SK-N-SH (cell line): ENCODE measurements around the gene OR51V1. TPM values are rescaled to one million over a fixed set of nuclear protein-coding genes. Genes with fewer than 3 reads are reported as not detected.

Experiments
- CTCF ChIA-PET: fragments of 300-600, 350-600 bp; formaldehyde crosslinking; extraction: SDS; loops from one replicate; lab custom pipeline; 2021; lab: Yijun Ruan, JAX
- POLR2A ChIA-PET: fragments of 350-600 bp; sonication (Branson Sonifier 250); formaldehyde crosslinking; extraction: SDS; loops from one replicate; lab custom pipeline; 2020; ENCODE audit warnings: antibody characterized with exemption, inconsistent platforms; lab: Yijun Ruan, JAX
- DNase-seq: peaks from one replicate; pipeline ENCODE4 v3.0.0; 2012
- H2AFZ ChIP-seq: fragments of 200-600 bp; sonication (generic); 2 replicates; pipeline ENCODE4 v1.8.1; 2016; ENCODE audit warnings: antibody characterized with exemption, mild to moderate bottlenecking, low read depth
- H3F3A ChIP-seq: fragments of 200-600 bp; sonication (generic); replicated peaks from 2 replicates; pipeline ENCODE3; 2016; ENCODE audit warnings: antibody characterized with exemption, mild to moderate bottlenecking; ENCODE audit not compliant: insufficient read depth
- H3K27ac ChIP-seq, 2 experiments: fragments of 200-500 bp in 1 of 2; fragments of 200-600 bp in 1 of 2; sonication (Bioruptor generic) in 1 of 2; sonication (generic), shearing (Covaris generic) in 1 of 2; 2 replicates each; pipeline versions ENCODE4 v1.5.1 to v1.6.1; 2014 to 2016; ENCODE audit warnings: low read depth in 2 of 2, inconsistent platforms in 1 of 2, low read length in 1 of 2, mild to moderate bottlenecking in 1 of 2, mixed read lengths in 1 of 2
- H3K27me3 ChIP-seq: fragments of 200-600 bp; sonication (generic), shearing (Covaris generic); 2 replicates; pipeline ENCODE4 v1.6.1; 2016; ENCODE audit warnings: mixed run types; ENCODE audit not compliant: insufficient read depth
- H3K36me3 ChIP-seq, 2 experiments: fragments of 200-500 bp in 1 of 2; fragments of 200-600 bp in 1 of 2; sonication (Bioruptor generic) in 1 of 2; sonication (generic) in 1 of 2; replicated peaks in 1 of 2; 2 replicates each; pipeline versions ENCODE3 to v1.5.1; 2014 to 2016; ENCODE audit warnings: low read length in 1 of 2, mild to moderate bottlenecking in 1 of 2; ENCODE audit not compliant: insufficient read depth in 2 of 2, control insufficient read depth in 1 of 2
- H3K4me1 ChIP-seq, 2 experiments: fragments of 200-500 bp in 1 of 2; fragments of 200-600 bp in 1 of 2; sonication (Bioruptor generic) in 1 of 2; sonication (generic), shearing (Covaris generic) in 1 of 2; 2 replicates each; pipeline versions ENCODE4 v1.5.1 to v1.6.1; 2014 to 2016; ENCODE audit warnings: low read depth in 1 of 2, low read length in 1 of 2, mixed run types in 1 of 2; ENCODE audit not compliant: insufficient read depth in 2 of 2, control insufficient read depth in 1 of 2
- H3K4me2 ChIP-seq: fragments of 200-600 bp; sonication (generic), shearing (Covaris generic); 2 replicates; pipeline ENCODE4 v1.6.1; 2017; ENCODE audit warnings: mixed run types
- H3K4me3 ChIP-seq, 2 experiments: fragments of 200-500 bp in 1 of 2; fragments of 200-600 bp in 1 of 2; sonication (Bioruptor generic) in 1 of 2; sonication (generic), shearing (Covaris generic) in 1 of 2; 2 replicates each; pipeline versions ENCODE4 v1.5.1 to v1.8.1; 2014 to 2016; ENCODE audit warnings: low read depth in 2 of 2, inconsistent platforms in 1 of 2, low read length in 1 of 2, mild to moderate bottlenecking in 1 of 2, mixed read lengths in 1 of 2, moderate library complexity in 1 of 2
- H3K79me2 ChIP-seq: fragments of 200-600 bp; sonication (generic); 2 replicates; pipeline ENCODE4 v1.8.1; 2017; ENCODE audit warnings: mild to moderate bottlenecking; ENCODE audit not compliant: insufficient read depth
- H3K9ac ChIP-seq: fragments of 200-600 bp; sonication (generic); 2 replicates; pipeline ENCODE4 v1.6.1; 2017; ENCODE audit warnings: mixed run types
- H3K9me2 ChIP-seq: fragments of 200-600 bp; sonication (generic); 2 replicates; pipeline ENCODE4 v1.6.1; 2017; ENCODE audit warnings: mixed run types
- H3K9me3 ChIP-seq: fragments of 200-600 bp; sonication (generic); 2 replicates; pipeline ENCODE4 v1.6.1; 2017; ENCODE audit warnings: mixed run types, mild to moderate bottlenecking, moderate library complexity
- H4K20me1 ChIP-seq: fragments of 200-600 bp; sonication (generic); 2 replicates; pipeline ENCODE4 v1.6.1; 2017; ENCODE audit warnings: mild to moderate bottlenecking, mixed run types; ENCODE audit not compliant: insufficient read depth
- EZH2phosphoT487 ChIP-seq: fragments of 200-600 bp; sonication (generic); IDR thresholded peaks from 2 replicates; pipeline ENCODE4 v1.6.1; 2017; ENCODE audit warnings: low read depth, mixed run types, mild to moderate bottlenecking, antibody characterized with exemption, moderate library complexity, borderline replicate concordance
- FOXJ3 ChIP-seq: sonication (generic); formaldehyde crosslinking; IDR thresholded peaks from 2 replicates; pipeline ENCODE4 v1.5.1; 2020; ENCODE audit warnings: mild to moderate bottlenecking, missing genetic modification reagents
- FOXM1 ChIP-seq: IDR thresholded peaks from 2 replicates; pipeline ENCODE4 v1.4.0; 2012; ENCODE audit warnings: low read depth, mild to moderate bottlenecking
- GABPA ChIP-seq: IDR thresholded peaks from 2 replicates; pipeline ENCODE4 v1.4.0; 2012; ENCODE audit warnings: low read depth, mild to moderate bottlenecking
- GATA2 ChIP-seq: sonication (generic); formaldehyde crosslinking; IDR thresholded peaks from 2 replicates; pipeline ENCODE4 v1.5.0; 2020; ENCODE audit warnings: mild to moderate bottlenecking, missing genetic modification reagents
- IRF3 ChIP-seq: fragments of 150-350 bp; IDR thresholded peaks from 2 replicates; pipeline ENCODE4 v1.6.1; 2016; ENCODE audit warnings: mild to moderate bottlenecking, low read depth, low read length
- MEF2A ChIP-seq: IDR thresholded peaks from 2 replicates; pipeline ENCODE4 v1.4.0; 2012; ENCODE audit warnings: low read depth, borderline replicate concordance
- MXI1 ChIP-seq: IDR thresholded peaks from 2 replicates; pipeline ENCODE4 v1.6.1; 2012; ENCODE audit warnings: mild to moderate bottlenecking, low read depth, low read length, improper control_type of control experiment
- NFIC ChIP-seq: IDR thresholded peaks from 2 replicates; pipeline ENCODE4 v1.4.0; 2012; ENCODE audit warnings: borderline replicate concordance
- POLR2AphosphoS5 ChIP-seq: IDR thresholded peaks from 2 replicates; pipeline ENCODE4 v1.6.1; 2012; ENCODE audit warnings: low read depth, low read length
- RAD21 ChIP-seq: IDR thresholded peaks from 2 replicates; pipeline ENCODE4 v1.6.1; 2012; ENCODE audit warnings: mild to moderate bottlenecking, low read length
- SMC3 ChIP-seq: IDR thresholded peaks from 2 replicates; pipeline ENCODE4 v1.6.1; 2012; ENCODE audit warnings: low read depth, low read length, improper control_type of control experiment
- TCF12 ChIP-seq: IDR thresholded peaks from 2 replicates; pipeline ENCODE4 v1.4.0; 2012
- WGBS: methylation state at CpG from one replicate; pipeline ENCODE4 v1.1.6; 2017; ENCODE audit warnings: low lambda C conversion rate; 5-methylcytosine and 5-hydroxymethylcytosine counted together
- polyA plus RNA-seq, 3 experiments: library from polyadenylated mRNA; depleted of rRNA; stranded (reverse); fragments of >200 nt; gene quantifications; 2 replicates each; pipeline ENCODE4 v1.2.3, GENCODE V29; 2012
- TF ChIP-seq, protein P1 (sequence below): IDR thresholded peaks from 2 replicates; pipeline ENCODE4 v1.6.1; 2012; ENCODE audit warnings: mild to moderate bottlenecking, low read depth, low read length, moderate library complexity
- TF ChIP-seq, protein P2 (sequence below): fragments of 150-350 bp; IDR thresholded peaks from 2 replicates; pipeline ENCODE4 v1.6.1; 2017; ENCODE audit warnings: antibody characterized with exemption, low read length, low read depth, borderline replicate concordance
- TF ChIP-seq, protein P3 (sequence below): IDR thresholded peaks from 2 replicates; pipeline ENCODE4 v1.4.0; 2012; ENCODE audit warnings: low read depth, borderline replicate concordance

OR51V1 gene
- polyA plus RNA-seq, 1 of the 3 experiments (the other 2 are of a cell fraction), result not detected

DNA sequence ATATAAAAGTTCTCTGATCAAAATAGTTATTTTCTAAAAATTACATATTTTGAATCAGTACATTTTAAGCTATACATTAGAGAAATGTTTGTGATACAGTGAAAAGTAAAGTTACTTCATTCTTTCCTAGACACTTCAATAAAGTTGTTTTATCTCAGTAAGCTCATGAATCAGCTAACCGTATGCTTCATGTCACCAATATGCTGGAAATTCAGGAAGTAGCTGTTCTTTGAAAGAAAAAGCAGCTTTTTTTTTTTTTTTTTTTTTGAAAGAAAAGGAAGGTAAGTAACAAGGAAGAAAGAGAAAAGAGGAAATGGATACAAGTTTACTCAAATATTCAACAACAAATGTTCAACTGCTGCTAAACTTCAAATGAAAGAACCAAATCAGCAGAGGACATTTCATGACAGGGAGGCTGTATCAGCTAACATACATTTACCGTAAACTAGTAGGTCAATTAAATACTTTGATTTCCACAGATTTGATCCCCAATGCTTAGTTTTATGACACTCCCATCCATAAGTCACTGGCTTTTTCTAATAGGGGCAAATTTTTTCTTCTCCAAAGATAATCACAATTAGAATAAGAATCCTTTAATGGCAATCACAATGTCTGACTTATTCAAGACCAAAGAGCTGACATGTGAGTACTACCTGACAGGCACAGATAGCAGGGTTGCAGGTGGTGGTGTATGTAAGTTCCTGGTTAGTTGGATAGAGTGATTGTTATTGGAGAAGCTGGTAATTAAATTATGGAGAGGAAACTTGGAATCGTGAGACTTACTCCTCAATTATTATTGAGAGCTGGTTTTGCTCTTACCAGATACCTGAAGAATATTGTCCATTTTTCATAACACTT lies 46.7 kb downstream of the OR51V1 start:
- Histone ChIP-seq H3K27me3 (no peaks in the 10 kb centered on the region), H3K9ac (no peak overlapping the region), H3K9me2 (no peaks in the 10 kb centered on the region), H3K27ac (no peak overlapping the region), H3K9me3 (no peaks in the 10 kb centered on the region), H3K79me2 (no peaks in the 10 kb centered on the region), H3K4me1 (no peaks in the 10 kb centered on the region), H3K4me2 (no peak overlapping the region), H2AFZ (no peak overlapping the region), H3F3A (no peaks in the 10 kb centered on the region), H3K4me3 (no peak overlapping the region), H4K20me1 (no peaks in the 10 kb centered on the region), H3K36me3 (no peaks in the 10 kb centered on the region)
- TF ChIP-seq GABPA (no peak), FOXM1 (no peak), SMC3 (no peak), POLR2AphosphoS5 (no peak), MEF2A (no peak), MXI1 (no peak), IRF3 (no peak), EZH2phosphoT487 (no peak), GATA2 (CRISPR knock-in tag) (no peak), NFIC (no peak), TCF12 (no peak), RAD21 (no peak), FOXJ3 (CRISPR knock-in tag) (no peak)
- TF ChIP-seq, protein P1, sequence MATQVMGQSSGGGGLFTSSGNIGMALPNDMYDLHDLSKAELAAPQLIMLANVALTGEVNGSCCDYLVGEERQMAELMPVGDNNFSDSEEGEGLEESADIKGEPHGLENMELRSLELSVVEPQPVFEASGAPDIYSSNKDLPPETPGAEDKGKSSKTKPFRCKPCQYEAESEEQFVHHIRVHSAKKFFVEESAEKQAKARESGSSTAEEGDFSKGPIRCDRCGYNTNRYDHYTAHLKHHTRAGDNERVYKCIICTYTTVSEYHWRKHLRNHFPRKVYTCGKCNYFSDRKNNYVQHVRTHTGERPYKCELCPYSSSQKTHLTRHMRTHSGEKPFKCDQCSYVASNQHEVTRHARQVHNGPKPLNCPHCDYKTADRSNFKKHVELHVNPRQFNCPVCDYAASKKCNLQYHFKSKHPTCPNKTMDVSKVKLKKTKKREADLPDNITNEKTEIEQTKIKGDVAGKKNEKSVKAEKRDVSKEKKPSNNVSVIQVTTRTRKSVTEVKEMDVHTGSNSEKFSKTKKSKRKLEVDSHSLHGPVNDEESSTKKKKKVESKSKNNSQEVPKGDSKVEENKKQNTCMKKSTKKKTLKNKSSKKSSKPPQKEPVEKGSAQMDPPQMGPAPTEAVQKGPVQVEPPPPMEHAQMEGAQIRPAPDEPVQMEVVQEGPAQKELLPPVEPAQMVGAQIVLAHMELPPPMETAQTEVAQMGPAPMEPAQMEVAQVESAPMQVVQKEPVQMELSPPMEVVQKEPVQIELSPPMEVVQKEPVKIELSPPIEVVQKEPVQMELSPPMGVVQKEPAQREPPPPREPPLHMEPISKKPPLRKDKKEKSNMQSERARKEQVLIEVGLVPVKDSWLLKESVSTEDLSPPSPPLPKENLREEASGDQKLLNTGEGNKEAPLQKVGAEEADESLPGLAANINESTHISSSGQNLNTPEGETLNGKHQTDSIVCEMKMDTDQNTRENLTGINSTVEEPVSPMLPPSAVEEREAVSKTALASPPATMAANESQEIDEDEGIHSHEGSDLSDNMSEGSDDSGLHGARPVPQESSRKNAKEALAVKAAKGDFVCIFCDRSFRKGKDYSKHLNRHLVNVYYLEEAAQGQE, result no peak
- TF ChIP-seq, protein P2, sequence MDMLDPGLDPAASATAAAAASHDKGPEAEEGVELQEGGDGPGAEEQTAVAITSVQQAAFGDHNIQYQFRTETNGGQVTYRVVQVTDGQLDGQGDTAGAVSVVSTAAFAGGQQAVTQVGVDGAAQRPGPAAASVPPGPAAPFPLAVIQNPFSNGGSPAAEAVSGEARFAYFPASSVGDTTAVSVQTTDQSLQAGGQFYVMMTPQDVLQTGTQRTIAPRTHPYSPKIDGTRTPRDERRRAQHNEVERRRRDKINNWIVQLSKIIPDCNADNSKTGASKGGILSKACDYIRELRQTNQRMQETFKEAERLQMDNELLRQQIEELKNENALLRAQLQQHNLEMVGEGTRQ, result no peak
- TF ChIP-seq, protein P3, sequence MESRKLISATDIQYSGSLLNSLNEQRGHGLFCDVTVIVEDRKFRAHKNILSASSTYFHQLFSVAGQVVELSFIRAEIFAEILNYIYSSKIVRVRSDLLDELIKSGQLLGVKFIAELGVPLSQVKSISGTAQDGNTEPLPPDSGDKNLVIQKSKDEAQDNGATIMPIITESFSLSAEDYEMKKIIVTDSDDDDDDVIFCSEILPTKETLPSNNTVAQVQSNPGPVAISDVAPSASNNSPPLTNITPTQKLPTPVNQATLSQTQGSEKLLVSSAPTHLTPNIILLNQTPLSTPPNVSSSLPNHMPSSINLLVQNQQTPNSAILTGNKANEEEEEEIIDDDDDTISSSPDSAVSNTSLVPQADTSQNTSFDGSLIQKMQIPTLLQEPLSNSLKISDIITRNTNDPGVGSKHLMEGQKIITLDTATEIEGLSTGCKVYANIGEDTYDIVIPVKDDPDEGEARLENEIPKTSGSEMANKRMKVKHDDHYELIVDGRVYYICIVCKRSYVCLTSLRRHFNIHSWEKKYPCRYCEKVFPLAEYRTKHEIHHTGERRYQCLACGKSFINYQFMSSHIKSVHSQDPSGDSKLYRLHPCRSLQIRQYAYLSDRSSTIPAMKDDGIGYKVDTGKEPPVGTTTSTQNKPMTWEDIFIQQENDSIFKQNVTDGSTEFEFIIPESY, result no peak
- POLR2A ChIA-PET, result no interaction called here
- WGBS, result 5% methylated on average over 3 of the region's 3 CpGs
- CTCF ChIA-PET, result no interaction called here
- DNase-seq, result no peak
